ENCODE measurements around the gene ERF.
"Not testable (repeated sequence)": the region's sequence is repeated elsewhere in the genome, so short reads cannot be mapped to it uniquely, and the experiment has no call there.

The ERF gene

DNA sequence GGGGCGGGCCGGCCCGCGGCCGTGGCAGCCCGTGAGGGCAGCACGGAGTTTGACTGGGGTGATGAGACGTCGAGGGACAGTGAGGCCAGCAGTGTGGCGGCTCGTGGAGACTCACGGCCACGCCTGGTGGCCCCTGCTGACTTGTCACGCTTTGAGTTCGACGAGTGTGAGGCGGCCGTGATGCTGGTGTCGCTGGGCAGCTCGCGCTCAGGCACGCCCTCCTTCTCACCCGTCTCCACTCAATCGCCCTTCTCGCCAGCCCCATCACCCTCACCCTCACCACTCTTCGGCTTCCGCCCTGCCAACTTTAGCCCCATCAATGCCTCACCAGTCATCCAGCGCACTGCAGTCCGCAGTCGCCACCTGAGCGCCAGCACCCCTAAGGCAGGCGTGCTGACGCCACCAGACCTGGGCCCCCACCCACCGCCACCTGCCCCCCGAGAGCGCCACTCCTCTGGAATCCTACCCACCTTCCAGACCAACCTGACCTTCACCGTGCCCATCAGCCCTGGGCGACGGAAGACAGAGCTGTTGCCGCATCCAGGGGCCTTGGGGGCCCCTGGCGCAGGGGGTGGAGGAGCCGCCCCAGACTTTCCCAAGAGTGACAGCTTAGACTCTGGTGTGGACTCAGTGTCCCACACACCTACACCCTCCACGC is 18.6 kb upstream of the ERF start:
- no peak for DNase-seq

DNA sequence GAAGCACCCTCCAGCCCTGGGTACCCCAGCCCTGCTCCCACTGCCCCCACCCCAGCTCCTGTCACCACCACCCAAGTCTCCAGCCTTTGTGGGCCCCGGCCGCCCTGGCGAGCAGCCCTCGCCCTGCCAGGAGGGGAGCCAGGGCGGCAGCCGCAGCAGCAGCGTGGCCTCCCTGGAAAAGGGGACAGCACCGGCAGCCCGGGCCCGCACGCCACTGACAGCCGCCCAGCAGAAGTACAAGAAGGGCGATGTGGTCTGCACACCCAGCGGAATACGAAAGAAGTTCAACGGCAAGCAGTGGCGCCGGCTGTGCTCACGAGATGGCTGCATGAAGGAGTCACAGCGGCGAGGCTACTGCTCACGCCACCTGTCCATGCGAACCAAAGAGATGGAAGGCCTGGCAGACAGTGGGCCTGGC is 18.1 kb upstream of the ERF start:
- no peak for DNase-seq

DNA sequence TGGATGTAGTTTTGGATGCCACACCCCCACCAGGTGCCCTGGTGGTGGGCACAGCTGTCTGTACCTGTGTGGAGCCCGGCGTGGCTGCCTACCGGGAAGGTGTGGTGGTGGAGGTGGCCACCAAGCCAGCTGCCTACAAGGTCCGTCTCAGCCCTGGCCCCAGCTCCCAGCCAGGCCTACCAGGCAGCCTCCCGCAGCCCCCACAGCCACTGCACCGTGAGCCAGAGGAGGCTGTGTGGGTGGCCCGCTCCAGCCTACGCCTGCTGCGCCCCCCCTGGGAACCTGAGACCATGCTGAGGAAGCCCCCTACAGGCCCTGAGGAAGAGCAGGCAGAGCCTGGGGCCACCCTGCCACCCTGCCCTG is 17.6 kb upstream of the ERF start:
- DNase-seq = no peak

DNA sequence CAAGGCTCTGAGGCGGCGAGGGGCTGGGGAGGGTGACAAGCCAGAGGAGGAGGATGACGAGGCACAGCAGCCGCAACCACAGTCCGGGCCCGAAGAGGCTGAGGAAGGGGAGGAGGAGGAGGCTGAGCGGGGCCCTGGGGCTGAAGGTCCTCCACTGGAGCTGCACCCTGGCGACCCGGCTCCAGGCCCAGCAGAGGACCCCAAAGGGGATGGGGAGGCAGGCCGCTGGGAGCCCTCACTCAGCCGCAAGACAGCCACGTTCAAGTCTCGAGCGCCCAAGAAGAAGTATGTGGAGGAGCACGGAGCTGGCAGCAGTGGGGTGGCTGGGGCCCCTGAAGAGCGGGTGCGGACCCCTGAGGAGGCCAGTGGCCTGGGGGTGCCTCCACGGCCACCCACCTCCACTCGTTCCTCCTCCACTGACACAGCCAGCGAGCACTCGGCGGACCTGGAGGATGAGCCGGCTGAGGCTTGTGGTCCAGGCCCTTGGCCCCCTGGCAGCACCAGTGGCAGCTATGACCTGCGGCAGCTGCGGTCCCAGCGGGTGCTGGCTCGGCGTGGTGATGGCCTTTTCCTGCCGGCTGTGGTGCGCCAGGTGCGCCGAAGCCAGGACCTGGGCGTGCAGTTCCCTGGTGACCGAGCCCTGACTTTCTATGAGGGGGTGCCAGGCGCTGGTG is 17.1 kb upstream of the ERF start:
- no peak for DNase-seq

DNA sequence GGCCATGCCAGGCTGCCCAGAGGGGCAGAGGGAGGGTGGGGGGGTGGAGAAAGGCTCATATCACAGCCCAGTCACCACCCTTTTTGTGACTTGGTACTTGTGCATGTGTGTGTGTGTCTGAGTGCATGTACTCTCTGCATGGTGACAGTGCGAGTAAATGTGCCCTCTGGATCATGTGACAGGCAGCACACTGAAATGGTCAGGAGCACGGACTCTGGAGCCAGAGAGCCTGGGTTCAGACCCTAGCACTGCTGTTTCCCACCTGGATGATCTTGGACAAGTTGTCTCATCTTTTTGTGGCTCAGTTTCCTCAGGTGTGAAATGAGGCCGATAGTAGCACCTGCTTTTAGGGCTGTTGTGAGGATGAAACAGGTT is 16.1 kb upstream of the ERF start:
- DNase-seq = no peak

DNA sequence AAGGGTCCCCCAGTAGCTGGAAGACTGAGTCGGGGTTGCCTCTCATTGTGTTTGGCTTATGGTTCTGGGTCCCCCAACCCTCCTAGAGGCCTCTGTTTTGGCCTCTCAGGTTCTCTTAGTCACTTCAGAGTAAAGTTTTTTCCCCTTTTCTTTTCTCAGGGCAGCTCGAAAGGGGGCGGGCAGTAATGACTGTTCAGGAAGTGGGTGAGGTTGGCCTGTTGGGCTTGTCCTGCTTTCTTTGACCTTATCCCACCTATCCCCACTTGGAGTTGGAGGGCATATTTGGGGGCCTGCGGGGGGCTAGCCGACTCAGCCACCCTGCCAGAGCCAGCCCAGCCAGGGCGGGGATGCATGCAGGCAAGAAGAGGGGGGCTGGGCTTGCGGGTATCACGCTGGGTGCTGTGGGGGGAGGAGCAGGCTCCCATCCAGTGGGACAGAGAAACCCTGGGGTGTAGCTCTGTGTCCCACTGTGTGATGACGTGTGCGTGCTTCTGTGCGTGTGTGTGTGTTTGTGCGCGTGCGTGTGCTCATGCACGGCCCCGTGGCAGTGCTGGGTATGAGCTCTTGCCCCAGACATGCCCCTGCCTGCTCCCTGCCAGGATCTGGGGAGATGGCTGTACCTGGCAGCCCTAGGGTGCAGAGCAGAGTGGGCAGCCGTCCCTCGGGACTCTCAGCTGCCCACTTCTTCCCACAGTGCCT is 15.6 kb upstream of the ERF start:
- no peak for DNase-seq

DNA sequence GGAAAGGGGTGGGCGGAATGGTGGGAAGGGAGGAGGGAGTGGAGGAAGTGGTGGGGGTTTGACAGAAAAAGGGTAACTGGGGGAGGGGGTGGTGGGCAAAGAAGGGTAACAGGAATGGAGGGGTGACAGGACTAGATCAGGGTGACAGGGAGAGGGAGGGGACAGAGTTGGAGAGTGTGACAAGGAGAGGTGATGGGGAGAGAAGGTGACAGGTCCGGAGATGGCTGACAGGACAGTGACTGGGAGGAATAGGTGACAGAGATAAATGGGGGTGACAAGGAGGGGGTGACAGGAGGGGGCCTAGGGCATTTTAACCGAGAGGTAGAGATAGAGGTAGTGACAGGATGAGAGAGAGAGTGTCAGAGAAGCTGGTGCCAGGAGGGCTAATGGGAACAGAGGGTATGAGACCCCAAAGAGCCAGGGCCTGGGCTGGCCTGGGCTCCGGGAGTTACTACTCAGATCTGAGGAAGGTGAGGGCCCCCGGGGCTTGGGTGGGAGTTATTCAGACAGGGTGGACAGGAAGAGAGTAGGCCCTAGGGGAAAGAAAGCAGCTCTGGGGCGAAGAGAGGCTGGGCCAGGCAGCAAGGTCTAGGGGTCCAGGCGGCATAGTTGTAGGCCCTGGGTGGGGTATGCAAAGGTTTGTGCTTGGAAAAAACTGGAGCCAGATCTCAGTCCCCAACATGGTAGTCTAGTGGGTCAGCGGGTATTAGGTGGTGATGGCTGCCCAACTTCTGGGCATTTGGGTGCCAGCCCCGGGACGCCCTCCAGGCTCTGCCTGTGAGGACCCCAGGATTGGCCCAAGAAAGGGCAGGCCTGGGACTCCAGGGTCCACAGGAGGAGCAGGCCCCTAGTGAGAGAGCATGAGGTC is 14.8 kb upstream of the ERF start:
- no peak for DNase-seq

DNA sequence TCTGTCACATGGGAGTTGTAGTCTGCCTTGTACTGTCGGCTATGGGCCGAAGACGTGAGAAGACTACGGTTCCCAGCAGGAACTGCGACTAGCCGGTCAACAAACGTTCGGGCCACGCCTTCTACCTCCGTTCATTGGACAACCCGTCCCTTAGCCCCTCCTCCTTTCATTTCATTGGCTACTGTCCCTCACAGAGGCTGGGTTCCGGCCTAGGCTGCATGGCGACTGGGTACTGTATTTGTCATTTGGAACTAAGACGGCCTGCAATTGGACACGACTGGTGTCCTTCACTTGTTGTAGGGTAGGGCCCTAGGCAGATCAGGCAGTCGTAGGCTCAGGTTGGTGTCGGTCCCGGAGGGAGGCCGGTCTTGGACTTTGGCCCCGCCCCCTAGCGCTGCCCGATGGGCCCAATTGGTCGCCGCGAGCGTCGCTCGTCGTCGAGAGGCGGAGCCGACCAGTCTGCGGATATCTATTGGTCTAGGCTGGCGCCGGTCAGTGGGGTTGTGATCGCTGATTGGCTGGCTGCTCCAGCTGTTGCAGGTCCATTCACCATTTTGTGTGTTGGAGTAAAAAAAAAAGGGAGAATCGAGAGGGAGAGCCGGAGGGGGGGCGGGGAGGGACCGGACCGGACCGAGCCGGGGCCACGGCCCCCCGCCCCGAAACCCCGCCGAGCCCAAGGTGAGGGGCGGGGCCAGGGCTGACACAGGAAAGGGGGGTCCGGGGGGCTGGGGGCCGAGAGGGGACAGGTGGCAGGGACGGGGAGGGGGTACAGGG is 14.0 kb upstream of the ERF start, which contains the start of gene CIC:
CIC (plus strand) TSS at position 549 of the 774 bp plus-strand sequence. CDS start 2,532 bp downstream, outside the sequence.
- peak; percentile 99 for DNase-seq

DNA sequence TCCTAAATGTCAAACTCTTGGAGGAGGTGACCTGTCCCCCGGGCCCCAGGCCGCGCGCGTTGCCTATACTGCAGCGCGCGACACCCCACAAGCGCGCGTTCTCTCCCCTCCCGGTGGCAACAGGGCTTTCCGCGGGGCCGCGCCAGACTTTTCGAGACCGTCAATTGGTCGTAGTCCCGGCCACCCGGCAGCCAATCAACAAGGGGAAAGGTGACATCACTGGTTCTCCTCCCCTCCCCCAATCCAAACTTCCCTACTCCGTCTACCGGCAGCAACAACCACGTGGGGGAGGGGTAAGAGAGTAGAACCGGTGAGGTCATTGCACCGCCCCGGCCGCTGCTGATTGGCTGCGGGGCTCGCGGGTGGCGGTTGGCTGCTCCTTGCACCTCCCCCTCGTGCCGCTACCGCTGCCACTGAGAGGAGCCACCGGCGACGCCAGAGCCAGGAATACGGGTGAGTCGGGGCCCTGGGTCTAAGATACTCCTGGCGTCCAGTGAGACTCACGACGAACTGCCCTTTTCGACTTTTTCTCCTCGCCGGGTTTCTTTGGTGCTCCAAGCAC is 13.3 kb upstream of the ERF start:
- peak; percentile 90 for DNase-seq

DNA sequence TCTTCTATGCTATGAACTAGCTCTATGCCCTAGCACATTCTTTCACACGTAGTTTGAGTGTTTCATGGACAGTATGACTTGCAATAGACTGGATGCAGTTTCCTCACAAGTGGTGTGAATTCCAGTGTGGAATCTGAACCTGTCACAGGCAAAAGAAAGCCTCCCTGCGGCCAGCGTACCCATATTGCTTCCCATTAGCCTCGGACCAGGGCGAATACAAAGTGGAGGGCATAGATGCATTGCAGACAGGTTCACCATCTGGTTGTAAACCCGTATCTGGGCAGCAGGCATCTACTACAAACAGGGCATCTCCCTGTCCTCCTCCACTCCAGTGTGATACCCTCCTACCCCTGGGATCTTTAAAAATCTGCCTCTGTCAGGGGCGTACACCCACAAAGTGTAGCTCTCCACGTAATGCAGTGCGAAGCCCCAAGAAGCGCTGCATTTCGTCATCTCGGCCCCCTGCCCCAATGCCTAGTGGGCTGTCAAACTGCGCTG is 12.8 kb upstream of the ERF start:
- no peak for DNase-seq

DNA sequence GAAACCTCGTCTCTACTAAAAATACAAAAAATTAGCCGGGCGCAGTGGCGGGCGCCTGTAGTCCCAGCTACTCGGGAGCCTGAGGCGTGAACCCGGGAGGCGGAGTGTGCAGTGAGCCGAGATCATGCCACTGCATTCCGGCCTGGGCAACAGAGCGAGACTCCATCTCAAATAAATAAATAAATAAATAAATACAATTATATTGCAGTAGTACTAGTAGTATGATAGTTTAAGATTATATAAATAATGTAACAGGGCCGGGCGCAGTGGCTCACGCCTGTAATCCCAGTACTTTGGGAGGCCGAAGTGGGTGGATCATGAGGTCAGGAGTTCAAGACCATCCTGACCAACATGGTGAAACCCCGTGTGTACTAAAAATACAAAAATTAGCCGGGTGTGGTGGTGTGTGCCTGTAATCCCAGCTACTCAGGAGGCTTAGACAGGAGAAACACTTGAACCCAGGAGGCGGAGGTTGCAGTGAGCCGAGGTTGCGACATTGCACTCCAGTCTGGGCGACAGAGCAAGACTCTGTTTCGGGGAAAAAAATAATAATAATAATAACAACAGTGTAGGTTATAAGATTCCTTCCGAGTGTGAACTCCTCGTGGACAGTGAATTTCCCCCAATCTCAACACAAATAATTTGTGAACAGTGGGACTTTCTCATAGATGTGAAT is 12.1 kb upstream of the ERF start:
- DNase-seq = not testable (repeated sequence)

DNA sequence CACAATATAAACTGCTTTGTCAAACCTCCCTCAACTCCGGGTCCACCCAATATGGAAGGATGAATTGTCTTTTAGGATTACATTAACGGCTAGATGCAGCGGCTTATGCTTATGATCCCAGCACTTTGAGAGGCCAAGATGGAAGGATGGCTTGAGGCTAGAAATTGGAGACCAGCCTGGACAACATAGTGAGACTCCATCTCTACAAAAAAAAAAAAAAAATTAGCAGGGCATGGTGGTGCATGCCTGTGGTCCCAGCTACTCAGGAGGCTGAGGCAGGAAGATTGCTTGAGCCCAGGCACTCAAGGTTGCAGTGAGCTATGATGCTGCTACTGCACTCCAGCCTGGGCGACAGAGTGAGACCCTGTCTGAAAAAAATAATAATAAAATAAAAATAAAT is 11.2 kb upstream of the ERF start:
- DNase-seq = not testable (repeated sequence)

DNA sequence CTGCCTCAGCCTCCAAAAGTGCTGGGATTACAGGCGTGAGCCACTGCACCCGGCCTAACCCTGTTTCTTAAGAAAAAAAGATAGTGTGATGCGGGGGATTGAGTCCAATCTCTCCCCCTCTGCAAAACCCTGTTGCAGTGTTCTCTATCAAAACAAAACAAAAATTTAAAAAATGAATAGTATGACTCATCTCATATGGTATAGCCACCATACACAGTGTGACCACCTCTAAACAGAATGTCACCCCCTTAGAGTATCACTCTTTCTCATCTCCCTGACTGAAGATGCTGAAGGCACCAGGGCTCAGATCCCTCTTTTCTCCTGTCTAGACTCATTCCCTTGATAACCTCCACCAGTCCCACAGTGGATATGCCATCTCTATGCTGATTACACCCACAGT is 6.8 kb upstream of the ERF start:
- DNase-seq = no peak

DNA sequence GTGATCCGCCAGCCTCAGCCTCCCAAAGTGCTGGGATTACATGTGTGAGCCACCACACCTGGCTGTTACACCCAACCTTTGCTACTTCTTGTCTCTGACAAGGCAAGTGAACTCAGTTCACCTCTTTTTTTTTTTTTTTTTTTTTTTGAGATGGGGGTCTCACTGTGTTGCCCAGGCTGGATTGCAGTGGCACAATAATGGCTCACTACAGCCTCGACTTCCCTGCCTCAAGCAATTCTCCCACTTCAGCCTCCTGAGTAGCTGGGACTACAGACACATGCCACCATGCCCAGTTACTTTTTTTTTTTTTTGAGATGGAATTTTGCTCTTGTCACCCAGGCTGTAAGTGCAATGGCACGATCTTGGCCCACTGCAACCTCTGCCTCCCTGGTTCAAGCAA is 2.9 kb upstream of the ERF start:
- not testable (repeated sequence) for DNase-seq

DNA sequence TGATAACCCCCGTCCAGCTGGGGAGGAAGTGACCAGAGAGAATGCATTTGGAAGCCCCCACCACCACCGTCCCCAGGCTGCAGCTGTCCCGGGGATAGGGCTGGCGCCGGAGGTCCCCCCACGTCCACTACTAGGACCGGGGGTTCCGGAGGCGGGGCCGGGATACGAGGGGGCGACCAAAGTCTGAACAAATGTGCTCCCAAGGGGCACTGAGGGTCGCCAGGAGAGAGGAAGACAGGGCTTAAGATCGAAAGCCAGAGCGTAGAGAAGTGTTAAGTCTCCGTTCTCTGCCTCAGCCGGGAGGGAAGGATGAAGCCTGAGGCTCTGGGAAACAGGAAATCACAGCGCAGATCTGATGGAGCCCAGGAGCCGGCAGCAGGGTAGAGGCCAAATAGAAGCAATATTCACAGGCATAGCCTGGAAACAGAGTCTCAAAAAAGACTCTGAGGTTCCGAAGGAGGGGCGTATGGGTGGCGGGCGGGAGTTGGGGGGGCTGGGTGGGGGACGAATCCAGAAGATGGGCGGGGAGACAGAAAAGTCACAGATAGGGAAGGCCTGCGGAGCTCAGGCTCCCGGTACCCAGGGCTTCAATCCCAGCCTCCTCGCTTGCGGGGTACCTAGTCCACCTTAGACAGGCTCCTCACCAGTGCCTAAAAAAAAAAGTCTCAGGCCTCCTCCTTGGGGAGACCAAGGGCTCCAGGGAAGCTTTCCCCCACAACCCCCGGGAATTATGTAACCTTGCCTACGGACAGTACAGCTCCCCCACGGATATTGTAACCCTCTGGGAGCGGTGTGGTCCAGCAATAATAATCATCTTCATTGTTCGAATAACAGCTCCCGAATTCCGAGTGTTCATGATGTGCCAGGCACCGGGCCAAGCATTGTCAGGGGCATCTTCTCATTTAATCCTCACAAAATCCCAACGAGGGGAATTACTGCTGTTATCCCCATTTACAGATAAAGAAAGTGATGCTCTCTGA is 1.1 kb upstream of the ERF start:
- no peak for DNase-seq

DNA sequence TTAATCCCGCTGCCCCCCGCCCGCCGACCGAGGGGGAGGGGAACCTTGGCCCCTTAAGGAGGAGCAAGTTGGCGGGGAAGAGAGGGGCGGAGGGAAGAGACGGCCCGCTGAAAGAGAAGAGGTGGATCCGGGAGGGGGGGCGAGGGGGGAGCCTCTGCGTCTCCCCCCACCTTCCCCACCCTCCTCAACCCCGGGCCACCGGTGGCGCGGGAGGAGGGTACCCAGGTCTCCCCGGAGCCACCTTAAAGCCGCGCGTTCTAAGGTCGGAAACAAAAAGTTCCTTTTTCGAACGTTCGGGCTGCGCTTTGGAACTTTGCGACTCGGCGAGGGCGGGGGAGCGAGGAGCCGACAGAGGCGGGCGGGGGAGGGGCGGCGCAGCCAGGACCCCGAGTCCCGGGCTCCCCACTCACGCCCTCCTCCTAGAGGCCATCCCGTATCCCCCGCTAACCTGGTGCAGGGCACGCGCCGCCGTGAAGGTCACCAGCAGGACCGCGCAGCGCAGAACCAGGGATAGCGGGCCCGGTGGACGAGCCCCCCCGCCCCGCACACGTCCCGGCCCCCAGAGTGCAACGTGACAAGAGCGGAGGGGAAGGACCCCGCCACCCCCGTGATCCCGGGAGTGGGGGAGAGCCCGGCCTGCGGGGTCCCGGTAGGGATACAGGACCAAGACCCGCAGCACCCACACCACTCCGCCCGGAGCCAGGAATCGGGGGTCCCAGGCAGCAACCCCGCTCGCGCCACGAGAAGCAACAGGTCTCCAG is 659 bp downstream of the ERF start:
- no peak for DNase-seq

DNA sequence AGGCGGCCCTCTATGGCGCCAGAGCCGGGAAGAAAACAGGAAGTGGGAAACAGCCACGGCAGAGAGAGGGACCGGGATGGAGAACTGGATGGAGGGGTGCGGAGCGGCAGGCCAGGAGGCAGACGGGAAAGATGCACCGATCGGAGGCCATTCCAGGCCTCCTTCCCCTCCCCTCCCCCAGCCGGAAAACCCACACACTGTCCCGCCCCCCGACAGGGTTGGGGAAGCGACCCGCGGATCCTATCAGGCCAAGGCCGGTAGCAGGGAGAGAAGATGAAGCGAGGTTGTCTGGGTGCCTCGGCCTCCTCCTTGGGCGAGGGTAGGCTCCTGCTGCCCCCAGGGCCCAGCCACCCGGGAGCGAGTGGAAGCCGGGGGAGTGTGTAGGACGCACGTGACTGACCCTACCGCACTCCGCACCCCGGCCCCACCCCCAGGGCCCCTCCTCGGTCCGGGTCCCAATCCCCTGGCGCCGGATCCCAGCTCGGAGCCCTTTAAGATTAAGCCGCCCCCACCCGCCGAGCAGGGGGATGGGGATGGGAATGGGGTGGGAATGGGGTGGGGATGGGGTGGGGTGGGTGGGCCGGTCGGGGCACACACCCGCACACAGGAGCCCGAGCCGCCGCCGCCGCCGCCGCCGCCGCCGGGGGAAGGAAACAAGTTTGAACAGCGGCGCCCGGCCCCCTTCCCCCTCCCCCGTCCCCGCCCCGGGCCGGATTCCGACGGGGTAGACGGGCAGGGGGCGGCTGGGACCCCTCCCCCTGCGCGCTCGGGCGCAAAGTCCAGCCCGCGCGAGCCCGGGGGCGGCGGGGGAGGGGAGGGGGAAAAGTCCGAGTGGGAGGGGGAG is 1.5 kb downstream of the ERF start:
- DNase-seq = no peak
